ENCODE data around the gene PRRG1.
"Not testable (repeated sequence)": the region's sequence is repeated elsewhere in the genome, so short reads cannot be mapped to it uniquely, and the experiment has no call there.

GRCh38 chrX:37305238-37305637, 43.9 kb upstream of the PRRG1 start:
- TF ChIP-seq CTCF (conservative IDR thresholded peaks at IDR 0.05; ENCODE audit: low read length); EZH2phosphoT487 (IDR thresholded peaks at IDR 0.05; ENCODE audit: borderline replicate concordance, low read depth, low read length): not testable (repeated sequence)
